GM23338 (cell line): ENCODE data around the gene MICAL1.

Experiments used
- CREB1 ChIP-seq: fragments of 250-450 bp; sonication (Bioruptor Pico); IDR thresholded peaks from 2 replicates; pipeline ENCODE4 v1.5.0; 2020; ENCODE audit warnings: low read depth, mild to moderate bottlenecking, moderate library complexity
- CTCF ChIP-seq, 2 experiments: fragments of 200-600 bp in 1 of 2; sonication (generic) in 1 of 2; conservative IDR thresholded peaks; 2 replicates each; pipeline versions ENCODE4 v1.5.1 to v1.6.1; 2016 to 2017; ENCODE audit warnings: antibody characterized with exemption in 2 of 2, low read depth in 2 of 2, mild to moderate bottlenecking in 2 of 2, moderate library complexity in 1 of 2
- ETS1 ChIP-seq: IDR thresholded peaks from 2 replicates; pipeline ENCODE4 v1.6.1; 2016; ENCODE audit warnings: antibody characterized with exemption
- EZH2 ChIP-seq: fragments of 200-600 bp; sonication (generic); IDR thresholded peaks from one replicate; pipeline ENCODE4 v1.8.0; 2017; ENCODE audit warnings: antibody characterized with exemption, mild to moderate bottlenecking, low read depth; ENCODE audit not compliant: unreplicated experiment
- EZH2phosphoT487 ChIP-seq: fragments of 200-600 bp; sonication (generic); IDR thresholded peaks from one replicate; pipeline ENCODE4 v1.8.1; 2018; ENCODE audit warnings: antibody characterized with exemption; ENCODE audit not compliant: unreplicated experiment
- NANOG ChIP-seq: IDR thresholded peaks from 2 replicates; pipeline ENCODE4 v1.6.1; 2016; ENCODE audit warnings: antibody characterized with exemption, borderline replicate concordance
- POLR2AphosphoS5 ChIP-seq: IDR thresholded peaks from 2 replicates; pipeline ENCODE4 v1.6.1; 2016; ENCODE audit warnings: antibody characterized with exemption, low read depth
- REST ChIP-seq: IDR thresholded peaks from one replicate; pipeline ENCODE4 v1.6.1; 2018; ENCODE audit warnings: antibody characterized with exemption; ENCODE audit not compliant: unreplicated experiment
- ZNF114 ChIP-seq: fragments of 250-450 bp; sonication (Bioruptor Pico); IDR thresholded peaks from 2 replicates; pipeline ENCODE4 v1.5.0; 2020; ENCODE audit warnings: mild to moderate bottlenecking, moderate library complexity

GRCh38 chr6:109503327-109504224, 48.0 kb upstream of the MICAL1 start:
- no peak for TF ChIP-seq REST
- TF ChIP-seq POLR2AphosphoS5, result no peak
- TF ChIP-seq CTCF (conservative IDR thresholded peaks at IDR 0.05; ENCODE audit: low read depth in 2 of 2), result no peak
- TF ChIP-seq EZH2phosphoT487, result no peak
- no peak for TF ChIP-seq ZNF114 (CRISPR knock-in tag)
- no peak for TF ChIP-seq NANOG
- no peak for TF ChIP-seq CREB1
- TF ChIP-seq EZH2, result no peak
- no peak for TF ChIP-seq ETS1
